Measurements from ENCODE around the gene MRTFA. TPM values are rescaled to one million over a fixed set of nuclear protein-coding genes. Genes with fewer than 3 reads are reported as not detected.

The MRTFA gene
- polyA plus RNA-seq, 1 of the 3 experiments (the other 2 are of a cell fraction): 5.8 TPM

DNA sequence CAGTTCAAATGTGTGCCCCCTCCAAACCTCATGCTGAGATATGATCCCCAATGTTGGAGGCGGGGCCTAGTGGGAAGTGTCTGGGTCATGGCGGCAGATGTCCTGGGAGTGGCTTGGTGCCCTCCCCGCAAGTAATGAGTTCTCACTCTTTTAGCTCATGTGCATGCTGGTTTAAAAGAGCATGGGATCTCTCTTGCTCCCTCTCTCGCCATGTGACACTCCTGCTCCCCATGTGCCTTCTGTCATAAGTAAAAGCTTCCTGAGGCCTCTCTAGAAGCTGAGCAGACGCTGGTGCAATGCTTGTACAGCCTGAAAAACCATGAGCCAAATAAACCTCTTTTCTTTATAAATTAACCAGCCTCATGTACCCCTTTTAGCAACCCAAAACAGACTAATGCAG is 167.3 kb downstream of the MRTFA start:
- Histone ChIP-seq H3K9me3 (no peaks in the 10 kb centered on the region), H3F3A (replicated peaks; ENCODE audit: insufficient read depth) (no peaks in the 10 kb centered on the region), H3K4me2 (no peak overlapping the region), H3K27ac (ENCODE audit: low read depth in 2 of 2, low read length in 1 of 2) (no peak overlapping the region), H3K9me2 (no peaks in the 10 kb centered on the region), H3K36me3 (replicated peaks in 1 of 2; ENCODE audit: control insufficient read depth in 1 of 2, insufficient read depth in 2 of 2, low read length in 1 of 2) (no peaks in the 10 kb centered on the region), H3K4me1 (ENCODE audit: control insufficient read depth in 1 of 2, insufficient read depth in 2 of 2, low read depth in 1 of 2, low read length in 1 of 2) (no peaks in the 10 kb centered on the region; a peak in 2 of 4 replicates), H3K4me3 (ENCODE audit: low read depth in 2 of 2, low read length in 1 of 2) (no peak overlapping the region), H3K9ac (no peak overlapping the region), H3K79me2 (ENCODE audit: insufficient read depth) (peaks cover 69% of the 10 kb centered on the region), H4K20me1 (ENCODE audit: insufficient read depth) (no peaks in the 10 kb centered on the region), H3K27me3 (ENCODE audit: insufficient read depth) (no peaks in the 10 kb centered on the region), H2AFZ (ENCODE audit: low read depth) (no peak overlapping the region)
- ChIA-PET CTCF (no interaction called here), POLR2A (no interaction called here)
- WGBS (ENCODE audit: low lambda C conversion rate): 100% methylated on average over 2 of the region's 5 CpGs
- no peak for DNase-seq
- TF ChIP-seq RXRA (IDR thresholded peaks at IDR 0.05; ENCODE audit: borderline replicate concordance, low read depth) (no peak), JUND (IDR thresholded peaks at IDR 0.05) (no peak), RFX5 (IDR thresholded peaks at IDR 0.05; ENCODE audit: low read length) (no peak), POLR2AphosphoS5 (IDR thresholded peaks at IDR 0.05; ENCODE audit: low read depth, low read length) (no peak)

GRCh38 chr22:40468616-40469015 is 167.9 kb downstream of the MRTFA start:
- Histone ChIP-seq H3K9ac (no peak overlapping the region), H3K36me3 (replicated peaks in 1 of 2; ENCODE audit: control insufficient read depth in 1 of 2, insufficient read depth in 2 of 2, low read length in 1 of 2) (no peaks in the 10 kb centered on the region), H3K9me2 (no peaks in the 10 kb centered on the region), H2AFZ (ENCODE audit: low read depth) (no peak overlapping the region), H3K4me3 (ENCODE audit: low read depth in 2 of 2, low read length in 1 of 2) (no peak overlapping the region), H3F3A (replicated peaks; ENCODE audit: insufficient read depth) (no peaks in the 10 kb centered on the region), H3K9me3 (no peaks in the 10 kb centered on the region), H3K27me3 (ENCODE audit: insufficient read depth) (no peaks in the 10 kb centered on the region), H4K20me1 (ENCODE audit: insufficient read depth) (no peaks in the 10 kb centered on the region), H3K4me2 (no peak overlapping the region), H3K79me2 (ENCODE audit: insufficient read depth) (peaks cover 63% of the 10 kb centered on the region), H3K27ac (ENCODE audit: low read depth in 2 of 2, low read length in 1 of 2) (no peak overlapping the region), H3K4me1 (ENCODE audit: control insufficient read depth in 1 of 2, insufficient read depth in 2 of 2, low read depth in 1 of 2, low read length in 1 of 2) (no peaks in the 10 kb centered on the region; a peak in 2 of 4 replicates)
- POLR2A ChIA-PET: no interaction called here
- TF ChIP-seq JUND (IDR thresholded peaks at IDR 0.05): no peak
- no peak for TF ChIP-seq PBX3 (IDR thresholded peaks at IDR 0.05)
- no peak for TF ChIP-seq FOSL2 (IDR thresholded peaks at IDR 0.05; ENCODE audit: borderline replicate concordance, low read depth)
- TF ChIP-seq TCF12 (IDR thresholded peaks at IDR 0.05): no peak
- TF ChIP-seq RXRA (IDR thresholded peaks at IDR 0.05; ENCODE audit: borderline replicate concordance, low read depth): no peak
- TF ChIP-seq USF1 (IDR thresholded peaks at IDR 0.05; ENCODE audit: borderline replicate concordance, low read depth): no peak
- TF ChIP-seq NRF1 (IDR thresholded peaks at IDR 0.05; ENCODE audit: low read depth, low read length): no peak
- TF ChIP-seq TAF1 (IDR thresholded peaks at IDR 0.05; ENCODE audit: borderline replicate concordance, low read depth, low read length): no peak
- TF ChIP-seq IRF3 (IDR thresholded peaks at IDR 0.05; ENCODE audit: low read depth, low read length): no peak
- no peak for TF ChIP-seq MEF2A (IDR thresholded peaks at IDR 0.05; ENCODE audit: borderline replicate concordance, low read depth)
- CTCF ChIA-PET: no interaction called here
- DNase-seq: no peak

All from SK-N-SH (cell line).